ENCODE data around the gene ABCC11.

Gene ABCC11

DNA sequence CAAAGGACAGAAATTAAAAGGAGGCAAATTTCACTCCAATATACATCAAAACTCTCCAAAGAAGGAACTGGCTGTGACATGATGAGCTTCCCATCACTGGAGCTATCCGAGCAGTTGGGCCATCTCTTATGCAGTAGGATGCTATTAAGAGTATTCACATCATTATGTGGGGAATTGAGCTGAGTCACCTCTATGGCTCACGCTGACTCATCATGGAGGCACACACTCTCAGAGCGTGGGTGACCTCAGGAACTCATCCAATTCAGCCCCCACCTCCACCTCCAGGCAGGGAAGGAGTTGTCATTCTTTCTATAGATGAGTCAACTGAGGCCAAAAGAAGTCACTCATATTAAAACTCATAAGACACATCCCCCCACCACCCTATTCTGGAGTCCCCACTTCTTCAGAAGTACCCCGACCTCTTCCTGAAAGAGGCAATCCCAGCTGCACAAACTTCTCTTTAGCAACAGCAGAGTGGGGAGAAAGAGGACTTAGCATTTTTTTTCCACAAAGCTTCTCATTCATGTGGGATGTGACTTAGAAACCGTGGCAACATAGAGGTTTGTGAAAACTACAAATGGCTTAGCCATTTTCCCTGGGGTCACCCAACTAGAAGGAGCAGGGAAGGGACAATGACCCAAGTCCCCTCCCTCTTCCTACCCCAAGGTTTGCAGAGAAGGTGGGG is 124.1 kb downstream of the ABCC11 start:
- TF ChIP-seq ZFX (IDR thresholded peaks at IDR 0.05) = no peak
- no peak overlapping the region for H3K27ac ChIP-seq

- TF ChIP-seq, protein P1, sequence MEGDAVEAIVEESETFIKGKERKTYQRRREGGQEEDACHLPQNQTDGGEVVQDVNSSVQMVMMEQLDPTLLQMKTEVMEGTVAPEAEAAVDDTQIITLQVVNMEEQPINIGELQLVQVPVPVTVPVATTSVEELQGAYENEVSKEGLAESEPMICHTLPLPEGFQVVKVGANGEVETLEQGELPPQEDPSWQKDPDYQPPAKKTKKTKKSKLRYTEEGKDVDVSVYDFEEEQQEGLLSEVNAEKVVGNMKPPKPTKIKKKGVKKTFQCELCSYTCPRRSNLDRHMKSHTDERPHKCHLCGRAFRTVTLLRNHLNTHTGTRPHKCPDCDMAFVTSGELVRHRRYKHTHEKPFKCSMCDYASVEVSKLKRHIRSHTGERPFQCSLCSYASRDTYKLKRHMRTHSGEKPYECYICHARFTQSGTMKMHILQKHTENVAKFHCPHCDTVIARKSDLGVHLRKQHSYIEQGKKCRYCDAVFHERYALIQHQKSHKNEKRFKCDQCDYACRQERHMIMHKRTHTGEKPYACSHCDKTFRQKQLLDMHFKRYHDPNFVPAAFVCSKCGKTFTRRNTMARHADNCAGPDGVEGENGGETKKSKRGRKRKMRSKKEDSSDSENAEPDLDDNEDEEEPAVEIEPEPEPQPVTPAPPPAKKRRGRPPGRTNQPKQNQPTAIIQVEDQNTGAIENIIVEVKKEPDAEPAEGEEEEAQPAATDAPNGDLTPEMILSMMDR (conservative IDR thresholded peaks at IDR 0.05) = no peak
- no peak for TF ChIP-seq ZFX (IDR thresholded peaks at IDR 0.05)
- no peak overlapping the region for H3K27ac ChIP-seq
Observed at GRCh38 chr16:48121276-48121675, 126.1 kb downstream of the ABCC11 start.

DNA sequence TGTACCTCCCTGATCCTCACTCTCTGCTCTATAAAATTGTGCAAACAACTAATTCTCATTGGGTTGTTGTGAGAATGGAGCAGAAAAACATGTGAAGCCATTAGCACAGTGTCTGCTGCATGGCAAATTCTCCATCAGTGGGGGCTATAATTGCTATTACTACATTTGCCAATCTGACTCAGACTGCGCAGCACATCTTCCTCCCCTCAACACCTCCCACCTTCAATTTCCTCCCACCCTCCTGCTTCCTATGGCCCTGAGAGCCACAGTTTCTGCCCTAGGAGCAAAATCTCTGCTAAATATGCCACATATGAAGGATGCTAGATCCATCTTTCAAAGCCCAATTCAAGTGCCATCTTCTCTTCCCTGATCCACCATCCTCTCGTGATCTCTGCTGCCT is 128.5 kb downstream of the ABCC11 start:
- TF ChIP-seq ZFX (IDR thresholded peaks at IDR 0.05) = no peak
- TF ChIP-seq, protein P1 (conservative IDR thresholded peaks at IDR 0.05) = no peak
- no peak overlapping the region for H3K27ac ChIP-seq

- TF ChIP-seq ZFX (IDR thresholded peaks at IDR 0.05) = no peak
- TF ChIP-seq, protein P1 (conservative IDR thresholded peaks at IDR 0.05) = peak; percentile 84
- no peak overlapping the region for H3K27ac ChIP-seq
Observed at GRCh38 chr16:48117217-48118105, 129.9 kb downstream of the ABCC11 start.
